NCI-H1930 (cell line): ENCODE results near the gene PDCD1.

Source experiments
- DNase-seq, 2 experiments: peaks; one replicate each; lab custom pipeline; 2025; lab: John Stamatoyannopoulos, UW

Gene PDCD1

GRCh38 chr2:241895712-241896641 is 37.3 kb upstream of the PDCD1 start:
- DNase-seq, result no peak

GRCh38 chr2:241895427-241895711 is 36.7 kb upstream of the PDCD1 start:
- no peak for DNase-seq

- DNase-seq, result no peak
These were observed 36.2 kb upstream of the PDCD1 start for GRCh38 chr2:241894681-241895426.

- no peak for DNase-seq
These were observed 35.5 kb upstream of the PDCD1 start for GRCh38 chr2:241894056-241894641.

- DNase-seq, result no peak
These were observed 34.6 kb upstream of the PDCD1 start for GRCh38 chr2:241893265-241893664.

- DNase-seq, result no peak
These were observed 33.8 kb upstream of the PDCD1 start for GRCh38 chr2:241892299-241893137.

GRCh38 chr2:241891988-241892298 is 33.2 kb upstream of the PDCD1 start:
- DNase-seq, result no peak

- DNase-seq, result no peak
These were observed 32.8 kb upstream of the PDCD1 start for GRCh38 chr2:241891315-241891987.

- DNase-seq, result no peak
These were observed 32.0 kb upstream of the PDCD1 start for GRCh38 chr2:241890524-241891235.

GRCh38 chr2:241888641-241889040 is 29.9 kb upstream of the PDCD1 start:
- DNase-seq, result no peak

GRCh38 chr2:241887806-241888522 is 29.3 kb upstream of the PDCD1 start:
- no peak for DNase-seq

- DNase-seq, result peak; percentile 20 to 43
These were observed 28.2 kb upstream of the PDCD1 start for GRCh38 chr2:241886840-241887447.

GRCh38 chr2:241885946-241886643 is 27.4 kb upstream of the PDCD1 start:
- no peak for DNase-seq

- DNase-seq, result no peak
These were observed 26.7 kb upstream of the PDCD1 start for GRCh38 chr2:241885291-241885945.

GRCh38 chr2:241884951-241885290 is 26.2 kb upstream of the PDCD1 start:
- DNase-seq, result no peak

- peak in 1 of 2 experiments; percentile 30 for DNase-seq
These were observed 23.5 kb upstream of the PDCD1 start for GRCh38 chr2:241882091-241882625.

- DNase-seq, result no peak
These were observed 21.8 kb upstream of the PDCD1 start for GRCh38 chr2:241880311-241881073.

- no peak for DNase-seq
These were observed 20.6 kb upstream of the PDCD1 start for GRCh38 chr2:241879326-241879725.
